ENCODE results near the gene NUP62. TPM values are rescaled to one million over a fixed set of nuclear protein-coding genes. Genes with fewer than 3 reads are reported as not detected.

NUP62 gene
- total RNA-seq, 1 donor from 2014 or later, result 57.7 TPM

GRCh38 chr19:49906879-49907564 lies 22.3 kb downstream of the NUP62 start:
- no peak for TF ChIP-seq CTCF (IDR thresholded peaks at IDR 0.05)
- DNase-seq (ENCODE audit: extremely low spot score, unreplicated experiment), result no peak
- no peaks in the 10 kb centered on the region for H3K9me3 Mint-ChIP-seq (ENCODE audit: unreplicated experiment)
- H3K36me3 Mint-ChIP-seq (ENCODE audit: unreplicated experiment), result peaks cover 9% of the 10 kb centered on the region
- H3K27ac Mint-ChIP-seq (ENCODE audit: unreplicated experiment), result no peak overlapping the region
- H3K27me3 Mint-ChIP-seq (ENCODE audit: unreplicated experiment), result no peaks in the 10 kb centered on the region
- no peaks in the 10 kb centered on the region for H3K4me1 Mint-ChIP-seq (ENCODE audit: unreplicated experiment)
- H3K4me3 Mint-ChIP-seq (ENCODE audit: unreplicated experiment), result no peak overlapping the region

GRCh38 chr19:49904136-49904535 lies 25.2 kb downstream of the NUP62 start:
- no peak for DNase-seq (ENCODE audit: extremely low spot score, unreplicated experiment)
- Mint-ChIP-seq H3K4me3 (ENCODE audit: unreplicated experiment) (no peak overlapping the region), H3K9me3 (ENCODE audit: unreplicated experiment) (no peaks in the 10 kb centered on the region), H3K27ac (ENCODE audit: unreplicated experiment) (no peak overlapping the region), H3K4me1 (ENCODE audit: unreplicated experiment) (no peaks in the 10 kb centered on the region), H3K27me3 (ENCODE audit: unreplicated experiment) (no peaks in the 10 kb centered on the region), H3K36me3 (ENCODE audit: unreplicated experiment) (peaks cover 9% of the 10 kb centered on the region)
- TF ChIP-seq CTCF (IDR thresholded peaks at IDR 0.05), result no peak

GRCh38 chr19:49896863-49897621 lies 32.3 kb downstream of the NUP62 start, which contains the start of gene IL4I1:
Gene IL4I1, minus strand, starts transcription at chr19:49896887. Its CDS starts 727 bp downstream, at chr19:49896160.
- DNase-seq (ENCODE audit: extremely low spot score, unreplicated experiment), result no peak

GRCh38 chr19:49895566-49896297 lies 33.6 kb downstream of the NUP62 start:
- Mint-ChIP-seq H3K36me3 (ENCODE audit: unreplicated experiment) (no peaks in the 10 kb centered on the region), H3K27ac (ENCODE audit: unreplicated experiment) (no peak overlapping the region), H3K4me1 (ENCODE audit: unreplicated experiment) (peaks cover 10% of the 10 kb centered on the region), H3K4me3 (ENCODE audit: unreplicated experiment) (no peak overlapping the region), H3K27me3 (ENCODE audit: unreplicated experiment) (peaks cover 6% of the 10 kb centered on the region), H3K9me3 (ENCODE audit: unreplicated experiment) (no peaks in the 10 kb centered on the region)
- DNase-seq (ENCODE audit: extremely low spot score, unreplicated experiment), result no peak
- TF ChIP-seq CTCF (IDR thresholded peaks at IDR 0.05), result no peak

More at GRCh38 chr19:49896863-49897621, 32.3 kb downstream of the NUP62 start, which contains the start of gene IL4I1:
- TF ChIP-seq CTCF (IDR thresholded peaks at IDR 0.05), result no peak
- peaks cover 4% of the 10 kb centered on the region for H3K27me3 Mint-ChIP-seq (ENCODE audit: unreplicated experiment)
- no peak within 1 kb of the TSS for H3K4me3 Mint-ChIP-seq (ENCODE audit: unreplicated experiment)
- no peak within 1 kb of the TSS for H3K27ac Mint-ChIP-seq (ENCODE audit: unreplicated experiment)
- H3K36me3 Mint-ChIP-seq (ENCODE audit: unreplicated experiment), result no peaks in the 10 kb centered on the region
- no peaks in the 10 kb centered on the region for H3K9me3 Mint-ChIP-seq (ENCODE audit: unreplicated experiment)
- peaks cover 8% of the 10 kb centered on the region for H3K4me1 Mint-ChIP-seq (ENCODE audit: unreplicated experiment)

Measured in osteocyte (in vitro differentiated cells).